OCI-LY1 (cell line): Measurements from ENCODE around the gene MRTFA.

Experiments used
- H2AFZ ChIP-seq: fragments of 200-600 bp; sonication (generic), shearing (Covaris generic); 2 replicates; pipeline ENCODE4 v1.6.0; 2014; ENCODE audit warnings: antibody characterized with exemption, mild to moderate bottlenecking, low read length
- H3F3A ChIP-seq: fragments of 200-600 bp; sonication (generic), shearing (Covaris generic); 2 replicates; pipeline ENCODE4 v1.6.0; 2014; ENCODE audit warnings: mild to moderate bottlenecking, antibody characterized with exemption, low read length, moderate library complexity; ENCODE audit not compliant: insufficient read depth
- H3K27ac ChIP-seq: fragments of 200-600 bp; sonication (generic); 2 replicates; pipeline ENCODE4 v1.5.1; 2014; ENCODE audit warnings: low read length, mixed run types, mild to moderate bottlenecking, low read depth; ENCODE audit not compliant: poor library complexity, severe bottlenecking
- H3K27me3 ChIP-seq: fragments of 200-600 bp; sonication (generic); 2 replicates; pipeline ENCODE4 v1.6.0; 2014; ENCODE audit warnings: antibody characterized with exemption, mild to moderate bottlenecking, low read length, moderate library complexity; ENCODE audit not compliant: insufficient read depth
- H3K36me3 ChIP-seq: fragments of 200-600 bp; sonication (generic); 2 replicates; pipeline ENCODE4 v1.6.1; 2014; ENCODE audit warnings: mild to moderate bottlenecking, antibody characterized with exemption, low read length, moderate library complexity, mixed read lengths; ENCODE audit not compliant: insufficient read depth
- H3K4me1 ChIP-seq: fragments of 200-600 bp; sonication (generic); 2 replicates; pipeline ENCODE4 v1.5.1; 2014; ENCODE audit warnings: mild to moderate bottlenecking, low read length, moderate library complexity; ENCODE audit not compliant: insufficient read depth, severe bottlenecking
- H3K4me2 ChIP-seq: fragments of 200-600 bp; sonication (generic), shearing (Covaris generic); 2 replicates; pipeline ENCODE4 v1.6.1; 2014; ENCODE audit warnings: low read length
- H3K4me3 ChIP-seq: fragments of 200-600 bp; sonication (generic); 2 replicates; pipeline ENCODE4 v1.5.1; 2014; ENCODE audit warnings: low read length, low read depth, mild to moderate bottlenecking, mixed read lengths; ENCODE audit not compliant: poor library complexity, severe bottlenecking
- H3K79me2 ChIP-seq: fragments of 200-600 bp; shearing (Covaris generic); 2 replicates; pipeline ENCODE4 v1.6.1; 2016; ENCODE audit warnings: mixed run types, low read length, mixed read lengths; ENCODE audit not compliant: insufficient read depth
- H3K9ac ChIP-seq: fragments of 200-600 bp; sonication (generic), shearing (Covaris generic); 2 replicates; pipeline ENCODE4 v1.6.1; 2014; ENCODE audit warnings: mild to moderate bottlenecking, low read length, mixed read lengths
- H3K9me2 ChIP-seq: fragments of 200-600 bp; sonication (generic), shearing (Covaris generic); 2 replicates; pipeline ENCODE4 v1.6.1; 2014; ENCODE audit warnings: low read depth, mild to moderate bottlenecking, low read length, mixed read lengths
- H3K9me3 ChIP-seq: fragments of 200-600 bp; shearing (Covaris generic); 2 replicates; pipeline ENCODE4 v1.6.1; 2014; ENCODE audit warnings: low read length, mixed read lengths
- H4K20me1 ChIP-seq: fragments of 200-600 bp; sonication (generic), shearing (Covaris generic); 2 replicates; pipeline ENCODE4 v1.6.0; 2016; ENCODE audit warnings: mild to moderate bottlenecking, low read length; ENCODE audit not compliant: insufficient read depth
- CTCF ChIP-seq: fragments of 200-600 bp; sonication (generic), shearing (Covaris generic); IDR thresholded peaks from 2 replicates; pipeline ENCODE4 v1.5.1; 2017; ENCODE audit warnings: mild to moderate bottlenecking, antibody characterized with exemption, low read length, moderate library complexity, mixed read lengths
- EZH2 ChIP-seq: fragments of 200-600 bp; sonication (generic), shearing (Covaris generic); IDR thresholded peaks from 2 replicates; pipeline ENCODE4 v1.8.0; 2017; ENCODE audit warnings: borderline replicate concordance, mixed run types, mild to moderate bottlenecking, antibody characterized with exemption, low read length, moderate library complexity, mixed read lengths

Gene MRTFA

GRCh38 chr22:40429481-40429880, 207.0 kb downstream of the MRTFA start:
- H3K36me3 ChIP-seq: peaks cover 91% of the 10 kb centered on the region
- no peak overlapping the region for H3K27ac ChIP-seq

GRCh38 chr22:40428796-40429195, 207.7 kb downstream of the MRTFA start:
- H3K79me2 ChIP-seq: no peaks in the 10 kb centered on the region
- H3K27me3 ChIP-seq: no peaks in the 10 kb centered on the region
- H4K20me1 ChIP-seq: no peaks in the 10 kb centered on the region
- no peaks in the 10 kb centered on the region for H3F3A ChIP-seq
- H3K27ac ChIP-seq: no peak overlapping the region
- no peaks in the 10 kb centered on the region for H3K9me2 ChIP-seq
- no peak overlapping the region for H3K4me2 ChIP-seq
- no peak overlapping the region for H3K9ac ChIP-seq
- H3K4me3 ChIP-seq: no peak overlapping the region
- no peak for TF ChIP-seq CTCF
- no peak for TF ChIP-seq EZH2
- H3K36me3 ChIP-seq: peaks cover 91% of the 10 kb centered on the region
- no peaks in the 10 kb centered on the region for H3K4me1 ChIP-seq
- H3K9me3 ChIP-seq: no peaks in the 10 kb centered on the region
- H2AFZ ChIP-seq: no peak overlapping the region

More at GRCh38 chr22:40429481-40429880, 207.0 kb downstream of the MRTFA start:
- TF ChIP-seq CTCF (no peak), EZH2 (no peak)
- Histone ChIP-seq H3K4me1 (no peaks in the 10 kb centered on the region), H3K27me3 (no peaks in the 10 kb centered on the region), H3K9me3 (no peaks in the 10 kb centered on the region), H3K79me2 (no peaks in the 10 kb centered on the region), H3K9ac (no peak overlapping the region), H4K20me1 (no peaks in the 10 kb centered on the region), H3K4me3 (no peak overlapping the region), H2AFZ (no peak overlapping the region), H3K4me2 (no peak overlapping the region), H3F3A (no peaks in the 10 kb centered on the region), H3K9me2 (no peaks in the 10 kb centered on the region)

GRCh38 chr22:40426594-40427333, 209.8 kb downstream of the MRTFA start:
- H3K9me2 ChIP-seq: no peaks in the 10 kb centered on the region
- H3K4me1 ChIP-seq: no peaks in the 10 kb centered on the region
- H3K4me2 ChIP-seq: no peak overlapping the region
- no peaks in the 10 kb centered on the region for H4K20me1 ChIP-seq
- H3K27ac ChIP-seq: no peak overlapping the region
- no peak for TF ChIP-seq CTCF
- no peak for TF ChIP-seq EZH2
- H3F3A ChIP-seq: no peaks in the 10 kb centered on the region
- H3K9ac ChIP-seq: no peak overlapping the region
- no peaks in the 10 kb centered on the region for H3K27me3 ChIP-seq
- H2AFZ ChIP-seq: no peak overlapping the region
- H3K9me3 ChIP-seq: no peaks in the 10 kb centered on the region
- H3K4me3 ChIP-seq: no peak overlapping the region
- no peaks in the 10 kb centered on the region for H3K79me2 ChIP-seq
- H3K36me3 ChIP-seq: peaks cover 96% of the 10 kb centered on the region
